OCI-LY1 (cell line): ENCODE measurements around the gene AHSA1.

Experiments used
- H2AFZ ChIP-seq: fragments of 200-600 bp; sonication (generic), shearing (Covaris generic); 2 replicates; pipeline ENCODE4 v1.6.0; 2014; ENCODE audit warnings: antibody characterized with exemption, mild to moderate bottlenecking, low read length
- H3F3A ChIP-seq: fragments of 200-600 bp; sonication (generic), shearing (Covaris generic); 2 replicates; pipeline ENCODE4 v1.6.0; 2014; ENCODE audit warnings: mild to moderate bottlenecking, antibody characterized with exemption, low read length, moderate library complexity; ENCODE audit not compliant: insufficient read depth
- H3K27ac ChIP-seq: fragments of 200-600 bp; sonication (generic); 2 replicates; pipeline ENCODE4 v1.5.1; 2014; ENCODE audit warnings: low read length, mixed run types, mild to moderate bottlenecking, low read depth; ENCODE audit not compliant: poor library complexity, severe bottlenecking
- H3K27me3 ChIP-seq: fragments of 200-600 bp; sonication (generic); 2 replicates; pipeline ENCODE4 v1.6.0; 2014; ENCODE audit warnings: antibody characterized with exemption, mild to moderate bottlenecking, low read length, moderate library complexity; ENCODE audit not compliant: insufficient read depth
- H3K36me3 ChIP-seq: fragments of 200-600 bp; sonication (generic); 2 replicates; pipeline ENCODE4 v1.6.1; 2014; ENCODE audit warnings: mild to moderate bottlenecking, antibody characterized with exemption, low read length, moderate library complexity, mixed read lengths; ENCODE audit not compliant: insufficient read depth
- H3K4me1 ChIP-seq: fragments of 200-600 bp; sonication (generic); 2 replicates; pipeline ENCODE4 v1.5.1; 2014; ENCODE audit warnings: mild to moderate bottlenecking, low read length, moderate library complexity; ENCODE audit not compliant: insufficient read depth, severe bottlenecking
- H3K4me2 ChIP-seq: fragments of 200-600 bp; sonication (generic), shearing (Covaris generic); 2 replicates; pipeline ENCODE4 v1.6.1; 2014; ENCODE audit warnings: low read length
- H3K4me3 ChIP-seq: fragments of 200-600 bp; sonication (generic); 2 replicates; pipeline ENCODE4 v1.5.1; 2014; ENCODE audit warnings: low read length, low read depth, mild to moderate bottlenecking, mixed read lengths; ENCODE audit not compliant: poor library complexity, severe bottlenecking
- H3K79me2 ChIP-seq: fragments of 200-600 bp; shearing (Covaris generic); 2 replicates; pipeline ENCODE4 v1.6.1; 2016; ENCODE audit warnings: mixed run types, low read length, mixed read lengths; ENCODE audit not compliant: insufficient read depth
- H3K9ac ChIP-seq: fragments of 200-600 bp; sonication (generic), shearing (Covaris generic); 2 replicates; pipeline ENCODE4 v1.6.1; 2014; ENCODE audit warnings: mild to moderate bottlenecking, low read length, mixed read lengths
- H3K9me2 ChIP-seq: fragments of 200-600 bp; sonication (generic), shearing (Covaris generic); 2 replicates; pipeline ENCODE4 v1.6.1; 2014; ENCODE audit warnings: low read depth, mild to moderate bottlenecking, low read length, mixed read lengths
- H3K9me3 ChIP-seq: fragments of 200-600 bp; shearing (Covaris generic); 2 replicates; pipeline ENCODE4 v1.6.1; 2014; ENCODE audit warnings: low read length, mixed read lengths
- H4K20me1 ChIP-seq: fragments of 200-600 bp; sonication (generic), shearing (Covaris generic); 2 replicates; pipeline ENCODE4 v1.6.0; 2016; ENCODE audit warnings: mild to moderate bottlenecking, low read length; ENCODE audit not compliant: insufficient read depth
- CTCF ChIP-seq: fragments of 200-600 bp; sonication (generic), shearing (Covaris generic); IDR thresholded peaks from 2 replicates; pipeline ENCODE4 v1.5.1; 2017; ENCODE audit warnings: mild to moderate bottlenecking, antibody characterized with exemption, low read length, moderate library complexity, mixed read lengths
- EZH2 ChIP-seq: fragments of 200-600 bp; sonication (generic), shearing (Covaris generic); IDR thresholded peaks from 2 replicates; pipeline ENCODE4 v1.8.0; 2017; ENCODE audit warnings: borderline replicate concordance, mixed run types, mild to moderate bottlenecking, antibody characterized with exemption, low read length, moderate library complexity, mixed read lengths

AHSA1 gene

GRCh38 chr14:77498120-77498979, 40.5 kb downstream of the AHSA1 start, which contains the start of gene ISM2:
TSS of gene ISM2 (minus strand) at chr14:77498816. CDS start at chr14:77498793, 23 bp downstream.
- TF ChIP-seq EZH2 (no peak), CTCF (no peak)
- H2AFZ ChIP-seq: no peak within 1 kb of the TSS
- H4K20me1 ChIP-seq: no peaks in the 10 kb centered on the region
- peak within 1 kb of the TSS; percentile 65 for H3K4me3 ChIP-seq
- H3K9me3 ChIP-seq: no peaks in the 10 kb centered on the region
- H3K27me3 ChIP-seq: no peaks in the 10 kb centered on the region
- no peaks in the 10 kb centered on the region for H3K36me3 ChIP-seq
- H3K9ac ChIP-seq: peak within 1 kb of the TSS; percentile 49
- no peaks in the 10 kb centered on the region for H3K79me2 ChIP-seq
- peak within 1 kb of the TSS; percentile 84 for H3K4me2 ChIP-seq
- H3K4me1 ChIP-seq: peaks cover 20% of the 10 kb centered on the region
- no peak within 1 kb of the TSS for H3K27ac ChIP-seq
- no peaks in the 10 kb centered on the region for H3F3A ChIP-seq
- no peaks in the 10 kb centered on the region for H3K9me2 ChIP-seq

GRCh38 chr14:77498984-77499527, 41.2 kb downstream of the AHSA1 start:
- H3K4me3 ChIP-seq: peak overlapping the region; percentile 65
- peak overlapping the region; percentile 84 for H3K4me2 ChIP-seq
- peaks cover 20% of the 10 kb centered on the region for H3K4me1 ChIP-seq
- no peaks in the 10 kb centered on the region for H3K36me3 ChIP-seq
- no peaks in the 10 kb centered on the region for H4K20me1 ChIP-seq
- no peaks in the 10 kb centered on the region for H3F3A ChIP-seq
- H2AFZ ChIP-seq: no peak overlapping the region
- H3K9ac ChIP-seq: peak overlapping the region; percentile 49; the same call in 1 of the 2 replicates
- no peaks in the 10 kb centered on the region for H3K9me3 ChIP-seq
- no peaks in the 10 kb centered on the region for H3K79me2 ChIP-seq
- TF ChIP-seq CTCF: no peak
- TF ChIP-seq EZH2: no peak
- no peaks in the 10 kb centered on the region for H3K27me3 ChIP-seq
- no peaks in the 10 kb centered on the region for H3K9me2 ChIP-seq
- no peak overlapping the region for H3K27ac ChIP-seq

GRCh38 chr14:77502109-77502782, 44.4 kb downstream of the AHSA1 start:
- Histone ChIP-seq H3K4me2 (no peak overlapping the region), H3K79me2 (no peaks in the 10 kb centered on the region), H3K9me3 (no peaks in the 10 kb centered on the region), H3K4me3 (no peak overlapping the region), H2AFZ (no peak overlapping the region), H3K4me1 (peaks cover 20% of the 10 kb centered on the region), H3K9me2 (no peaks in the 10 kb centered on the region), H3K9ac (no peak overlapping the region), H3K36me3 (0 out of 2 replicates have a peak, but pooled peaks cover 2% of the 10 kb centered on the region), H4K20me1 (no peaks in the 10 kb centered on the region), H3K27me3 (no peaks in the 10 kb centered on the region), H3F3A (no peaks in the 10 kb centered on the region), H3K27ac (no peak overlapping the region)
- no peak for TF ChIP-seq EZH2
- TF ChIP-seq CTCF: no peak
